Measurements from ENCODE around the gene EYA4.

EYA4 gene

GRCh38 chr6:133360194-133360593 is 119.0 kb downstream of the EYA4 start:
- H3K9ac ChIP-seq (ENCODE audit: low read depth, low read length): no peak overlapping the region
- H3K27me3 ChIP-seq (ENCODE audit: insufficient read depth, low read length): no peaks in the 10 kb centered on the region
- H3K27ac ChIP-seq (ENCODE audit: low read length): no peak overlapping the region
- H3K9me3 ChIP-seq (ENCODE audit: insufficient read depth, low read depth, low read length): no peaks in the 10 kb centered on the region
- H3K4me3 ChIP-seq (ENCODE audit: low read length): no peak overlapping the region
- H3K4me1 ChIP-seq (ENCODE audit: insufficient read depth, low read length): no peaks in the 10 kb centered on the region
- no peaks in the 10 kb centered on the region for H3K36me3 ChIP-seq (ENCODE audit: insufficient read depth, low read depth, low read length)

GRCh38 chr6:133362813-133363212 is 121.7 kb downstream of the EYA4 start:
- Histone ChIP-seq H3K36me3 (ENCODE audit: insufficient read depth, low read depth, low read length) (no peaks in the 10 kb centered on the region), H3K27ac (ENCODE audit: low read length) (no peak overlapping the region), H3K9ac (ENCODE audit: low read depth, low read length) (no peak overlapping the region), H3K9me3 (ENCODE audit: insufficient read depth, low read depth, low read length) (no peaks in the 10 kb centered on the region), H3K4me1 (ENCODE audit: insufficient read depth, low read length) (no peaks in the 10 kb centered on the region), H3K27me3 (ENCODE audit: insufficient read depth, low read length) (no peaks in the 10 kb centered on the region), H3K4me3 (ENCODE audit: low read length) (no peak overlapping the region)

GRCh38 chr6:133368664-133369063 is 127.5 kb downstream of the EYA4 start:
- Histone ChIP-seq H3K9ac (ENCODE audit: low read depth, low read length) (no peak overlapping the region), H3K27me3 (ENCODE audit: insufficient read depth, low read length) (no peaks in the 10 kb centered on the region), H3K4me1 (ENCODE audit: insufficient read depth, low read length) (no peaks in the 10 kb centered on the region; the same call in 1 of the 2 replicates)

GRCh38 chr6:133369773-133370272 is 128.7 kb downstream of the EYA4 start:
- no peak overlapping the region for H3K27ac ChIP-seq (ENCODE audit: low read length)
- H3K4me3 ChIP-seq (ENCODE audit: low read length): no peak overlapping the region
- H3K9me3 ChIP-seq (ENCODE audit: insufficient read depth, low read depth, low read length): no peaks in the 10 kb centered on the region
- H3K4me1 ChIP-seq (ENCODE audit: insufficient read depth, low read length): no peaks in the 10 kb centered on the region; the same call in 1 of the 2 replicates
- H3K27me3 ChIP-seq (ENCODE audit: insufficient read depth, low read length): no peaks in the 10 kb centered on the region
- no peaks in the 10 kb centered on the region for H3K36me3 ChIP-seq (ENCODE audit: insufficient read depth, low read depth, low read length)
- no peak overlapping the region for H3K9ac ChIP-seq (ENCODE audit: low read depth, low read length)

More at GRCh38 chr6:133368664-133369063, 127.5 kb downstream of the EYA4 start:
- no peaks in the 10 kb centered on the region for H3K9me3 ChIP-seq (ENCODE audit: insufficient read depth, low read depth, low read length)
- no peak overlapping the region for H3K27ac ChIP-seq (ENCODE audit: low read length)
- H3K36me3 ChIP-seq (ENCODE audit: insufficient read depth, low read depth, low read length): no peaks in the 10 kb centered on the region
- no peak overlapping the region for H3K4me3 ChIP-seq (ENCODE audit: low read length)

GRCh38 chr6:133376743-133377142 is 135.6 kb downstream of the EYA4 start:
- H3K4me1 ChIP-seq (ENCODE audit: insufficient read depth, low read length): no peaks in the 10 kb centered on the region

GRCh38 chr6:133377219-133377618 is 136.1 kb downstream of the EYA4 start:
- H3K36me3 ChIP-seq (ENCODE audit: insufficient read depth, low read depth, low read length): no peaks in the 10 kb centered on the region
- no peak overlapping the region for H3K27ac ChIP-seq (ENCODE audit: low read length)
- H3K9ac ChIP-seq (ENCODE audit: low read depth, low read length): no peak overlapping the region
- H3K9me3 ChIP-seq (ENCODE audit: insufficient read depth, low read depth, low read length): no peaks in the 10 kb centered on the region
- H3K4me1 ChIP-seq (ENCODE audit: insufficient read depth, low read length): no peaks in the 10 kb centered on the region
- no peak overlapping the region for H3K4me3 ChIP-seq (ENCODE audit: low read length)
- no peaks in the 10 kb centered on the region for H3K27me3 ChIP-seq (ENCODE audit: insufficient read depth, low read length)

More at GRCh38 chr6:133376743-133377142, 135.6 kb downstream of the EYA4 start:
- Histone ChIP-seq H3K27me3 (ENCODE audit: insufficient read depth, low read length) (no peaks in the 10 kb centered on the region), H3K4me3 (ENCODE audit: low read length) (no peak overlapping the region), H3K9ac (ENCODE audit: low read depth, low read length) (no peak overlapping the region), H3K9me3 (ENCODE audit: insufficient read depth, low read depth, low read length) (no peaks in the 10 kb centered on the region), H3K27ac (ENCODE audit: low read length) (no peak overlapping the region), H3K36me3 (ENCODE audit: insufficient read depth, low read depth, low read length) (no peaks in the 10 kb centered on the region)

GRCh38 chr6:133380047-133380446 is 138.9 kb downstream of the EYA4 start:
- H3K9ac ChIP-seq (ENCODE audit: low read depth, low read length): no peak overlapping the region
- no peaks in the 10 kb centered on the region for H3K4me1 ChIP-seq (ENCODE audit: insufficient read depth, low read length)
- no peaks in the 10 kb centered on the region for H3K9me3 ChIP-seq (ENCODE audit: insufficient read depth, low read depth, low read length)
- no peak overlapping the region for H3K27ac ChIP-seq (ENCODE audit: low read length)
- no peaks in the 10 kb centered on the region for H3K27me3 ChIP-seq (ENCODE audit: insufficient read depth, low read length)
- H3K36me3 ChIP-seq (ENCODE audit: insufficient read depth, low read depth, low read length): no peaks in the 10 kb centered on the region
- H3K4me3 ChIP-seq (ENCODE audit: low read length): no peak overlapping the region

- no peaks in the 10 kb centered on the region for H3K27me3 ChIP-seq (ENCODE audit: insufficient read depth, low read length)
- H3K27ac ChIP-seq (ENCODE audit: low read length): no peak overlapping the region
- H3K36me3 ChIP-seq (ENCODE audit: insufficient read depth, low read depth, low read length): no peaks in the 10 kb centered on the region
- H3K9ac ChIP-seq (ENCODE audit: low read depth, low read length): no peak overlapping the region
- H3K4me1 ChIP-seq (ENCODE audit: insufficient read depth, low read length): no peaks in the 10 kb centered on the region
- H3K4me3 ChIP-seq (ENCODE audit: low read length): no peak overlapping the region
- no peaks in the 10 kb centered on the region for H3K9me3 ChIP-seq (ENCODE audit: insufficient read depth, low read depth, low read length)
Observed at GRCh38 chr6:133380723-133381122, 139.6 kb downstream of the EYA4 start.

GRCh38 chr6:133388731-133389130 is 147.6 kb downstream of the EYA4 start:
- Histone ChIP-seq H3K9ac (ENCODE audit: low read depth, low read length) (no peak overlapping the region), H3K27ac (ENCODE audit: low read length) (no peak overlapping the region), H3K36me3 (ENCODE audit: insufficient read depth, low read depth, low read length) (no peaks in the 10 kb centered on the region), H3K4me1 (ENCODE audit: insufficient read depth, low read length) (peaks cover 11% of the 10 kb centered on the region; the same call in 1 of the 2 replicates), H3K27me3 (ENCODE audit: insufficient read depth, low read length) (no peaks in the 10 kb centered on the region), H3K9me3 (ENCODE audit: insufficient read depth, low read depth, low read length) (no peaks in the 10 kb centered on the region), H3K4me3 (ENCODE audit: low read length) (no peak overlapping the region)

- H3K27ac ChIP-seq (ENCODE audit: low read length): no peak overlapping the region
- no peaks in the 10 kb centered on the region for H3K9me3 ChIP-seq (ENCODE audit: insufficient read depth, low read depth, low read length)
- H3K4me3 ChIP-seq (ENCODE audit: low read length): no peak overlapping the region
- no peak overlapping the region for H3K9ac ChIP-seq (ENCODE audit: low read depth, low read length)
- no peaks in the 10 kb centered on the region for H3K36me3 ChIP-seq (ENCODE audit: insufficient read depth, low read depth, low read length)
- H3K27me3 ChIP-seq (ENCODE audit: insufficient read depth, low read length): no peaks in the 10 kb centered on the region
- H3K4me1 ChIP-seq (ENCODE audit: insufficient read depth, low read length): peaks cover 11% of the 10 kb centered on the region; the same call in 1 of the 2 replicates
Observed at GRCh38 chr6:133390168-133390567, 149.0 kb downstream of the EYA4 start.

- H3K9me3 ChIP-seq (ENCODE audit: insufficient read depth, low read depth, low read length): no peaks in the 10 kb centered on the region
- H3K4me3 ChIP-seq (ENCODE audit: low read length): peak overlapping the region; percentile 4; the same call in 1 of the 2 replicates
- no peak overlapping the region for H3K27ac ChIP-seq (ENCODE audit: low read length)
- H3K4me1 ChIP-seq (ENCODE audit: insufficient read depth, low read length): peaks cover 11% of the 10 kb centered on the region; the same call in 1 of the 2 replicates
- no peak overlapping the region for H3K9ac ChIP-seq (ENCODE audit: low read depth, low read length)
- no peaks in the 10 kb centered on the region for H3K36me3 ChIP-seq (ENCODE audit: insufficient read depth, low read depth, low read length)
- no peaks in the 10 kb centered on the region for H3K27me3 ChIP-seq (ENCODE audit: insufficient read depth, low read length)
Observed at GRCh38 chr6:133392015-133392414, 150.9 kb downstream of the EYA4 start.

GRCh38 chr6:133392641-133393040 is 151.5 kb downstream of the EYA4 start:
- H3K36me3 ChIP-seq (ENCODE audit: insufficient read depth, low read depth, low read length): no peaks in the 10 kb centered on the region
- no peaks in the 10 kb centered on the region for H3K27me3 ChIP-seq (ENCODE audit: insufficient read depth, low read length)
- H3K4me1 ChIP-seq (ENCODE audit: insufficient read depth, low read length): peaks cover 11% of the 10 kb centered on the region; the same call in 1 of the 2 replicates
- H3K9ac ChIP-seq (ENCODE audit: low read depth, low read length): no peak overlapping the region
- no peak overlapping the region for H3K27ac ChIP-seq (ENCODE audit: low read length)
- H3K9me3 ChIP-seq (ENCODE audit: insufficient read depth, low read depth, low read length): no peaks in the 10 kb centered on the region
- H3K4me3 ChIP-seq (ENCODE audit: low read length): no peak overlapping the region

All from iPS-20b (cell line).